G401 (cell line): ENCODE data around the gene ASMTL. TPM values are rescaled to one million over a fixed set of nuclear protein-coding genes. Genes with fewer than 3 reads are reported as not detected.
"Not testable (repeated sequence)": the region's sequence is repeated elsewhere in the genome, so short reads cannot be mapped to it uniquely, and the experiment has no call there.

Experiments
- DNase-seq: peaks from one replicate; pipeline ENCODE4 v3.0.0-alpha.2; 2015; ENCODE audit warnings: low spot score
- in situ Hi-C: cut with HindIII; loops from 2 replicates; pipeline ENCODE4 v1.10.0; 2016; ENCODE audit warnings: low sequenced_read_pairs, mixed read lengths
- total RNA-seq: library from RNA; depleted of rRNA; stranded (reverse); fragments of >200 nt; shearing (Covaris generic); gene quantifications from 2 replicates; pipeline ENCODE4 v1.2.3, GENCODE V29; 2014

The ASMTL gene
- total RNA-seq, 1 experiment from 2014 or later = 214 TPM

DNA sequence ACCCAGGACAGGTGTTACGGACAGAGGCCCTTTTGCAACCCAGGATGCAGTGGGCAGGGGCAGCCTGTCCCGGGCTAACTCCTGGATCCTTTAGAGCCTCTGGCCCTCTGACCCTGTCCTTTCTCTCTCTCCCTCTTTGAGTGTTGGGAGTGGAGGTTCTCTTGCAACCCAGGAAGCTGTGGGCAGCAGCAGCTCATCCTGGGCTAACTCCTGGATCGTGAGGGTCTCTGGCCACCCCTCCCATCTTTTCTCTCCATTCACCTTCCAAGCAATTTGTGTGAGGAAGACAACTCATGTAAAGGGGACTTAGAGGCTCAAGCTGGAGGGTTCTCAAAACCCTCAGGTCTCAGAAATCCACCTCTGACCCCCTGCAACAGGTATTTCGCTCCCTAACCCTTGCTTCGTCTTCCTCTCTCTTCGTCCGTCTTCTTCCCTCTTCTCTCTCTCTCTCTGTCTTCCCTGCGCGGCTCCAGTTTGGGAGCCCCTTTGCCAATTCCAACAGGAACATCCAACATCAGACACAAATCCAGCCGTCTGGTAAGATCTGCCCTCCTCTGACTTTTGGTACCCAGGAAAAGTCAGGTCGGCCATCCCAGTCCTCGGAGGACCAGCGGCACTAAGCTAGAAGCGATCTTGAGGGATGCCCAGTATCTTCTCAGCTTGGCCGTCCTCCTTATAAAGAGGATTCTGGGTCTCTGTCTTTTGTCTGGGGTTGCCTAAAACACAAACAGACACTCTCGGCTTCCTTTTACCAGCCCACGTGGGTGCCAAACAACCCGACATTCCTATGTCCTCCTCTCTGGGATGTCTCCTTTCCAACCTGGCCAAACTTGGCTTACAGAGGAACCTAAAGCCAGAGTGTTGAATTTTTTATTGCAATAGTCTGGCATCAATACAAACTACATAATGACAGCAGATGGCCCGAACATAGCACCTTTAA is 7.9 kb downstream of the ASMTL start:
- in situ Hi-C loops = no loop called here
- no peak for DNase-seq

GRCh38 chrX:1443496-1444075 is 9.1 kb downstream of the ASMTL start:
- DNase-seq = no peak
- in situ Hi-C loops = no loop called here

DNA sequence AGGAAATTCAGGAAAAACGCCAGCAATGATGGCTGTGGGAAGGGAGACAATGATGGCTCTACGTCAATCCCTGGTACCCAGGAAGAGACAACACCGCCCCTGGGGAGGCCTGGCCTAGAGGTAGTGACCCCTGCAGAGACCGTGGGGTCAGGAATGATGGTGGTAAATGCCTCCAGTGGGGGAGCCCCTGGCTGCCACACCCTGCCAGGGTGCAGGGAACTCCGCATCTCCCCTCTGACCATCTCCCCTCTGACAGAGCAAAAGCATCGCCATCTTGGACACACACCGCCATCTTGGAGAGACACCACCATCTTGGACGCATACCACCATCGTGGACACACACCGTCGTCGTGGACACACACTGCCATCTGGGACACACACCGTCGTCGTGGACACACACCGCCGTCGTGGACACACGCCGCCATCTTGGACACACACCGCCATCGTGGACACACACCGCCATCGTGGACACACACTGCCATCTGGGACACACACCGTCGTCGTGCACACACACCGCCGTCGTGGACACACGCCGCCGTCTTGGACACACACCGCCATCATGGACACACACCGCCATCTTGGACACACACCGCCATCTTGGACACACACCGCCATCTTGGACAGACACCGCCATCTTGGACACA is 9.9 kb downstream of the ASMTL start:
- no peak for DNase-seq
- in situ Hi-C loops = no loop called here

DNA sequence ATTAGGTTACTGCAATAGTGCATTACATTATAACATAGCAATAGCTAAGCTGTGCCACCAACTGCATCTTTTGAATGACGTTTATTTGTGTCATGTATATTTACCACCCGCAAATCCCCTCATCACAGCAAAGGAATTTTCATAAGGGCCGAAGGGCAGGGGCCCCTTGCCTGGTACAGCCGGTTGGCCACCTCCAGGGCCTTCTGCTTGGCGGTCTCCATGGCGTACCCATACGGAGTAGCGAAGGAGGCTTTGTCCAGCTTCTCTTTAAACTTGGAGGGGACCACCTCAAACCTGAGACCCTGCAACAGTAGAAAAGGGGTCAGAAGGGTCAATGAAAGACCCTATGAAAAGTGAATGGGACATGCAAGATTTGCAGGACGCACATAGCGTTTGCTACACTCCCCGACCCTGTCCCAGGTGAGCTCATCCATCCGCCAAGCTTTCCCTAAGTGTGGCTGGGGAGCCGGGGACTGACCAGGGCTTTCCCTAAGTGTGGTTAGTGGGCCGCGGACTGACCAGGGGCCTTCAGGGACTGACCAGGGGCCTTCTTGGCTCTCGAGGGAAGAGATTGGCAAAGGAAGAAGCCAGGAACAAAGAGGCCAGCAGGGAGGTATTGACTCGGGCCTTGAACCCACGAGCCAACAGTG is 10.6 kb downstream of the ASMTL start:
- no peak for DNase-seq
- in situ Hi-C loops = no loop called here

GRCh38 chrX:1440506-1440905 is 12.2 kb downstream of the ASMTL start:
- in situ Hi-C loops = no loop called here
- no peak for DNase-seq

DNA sequence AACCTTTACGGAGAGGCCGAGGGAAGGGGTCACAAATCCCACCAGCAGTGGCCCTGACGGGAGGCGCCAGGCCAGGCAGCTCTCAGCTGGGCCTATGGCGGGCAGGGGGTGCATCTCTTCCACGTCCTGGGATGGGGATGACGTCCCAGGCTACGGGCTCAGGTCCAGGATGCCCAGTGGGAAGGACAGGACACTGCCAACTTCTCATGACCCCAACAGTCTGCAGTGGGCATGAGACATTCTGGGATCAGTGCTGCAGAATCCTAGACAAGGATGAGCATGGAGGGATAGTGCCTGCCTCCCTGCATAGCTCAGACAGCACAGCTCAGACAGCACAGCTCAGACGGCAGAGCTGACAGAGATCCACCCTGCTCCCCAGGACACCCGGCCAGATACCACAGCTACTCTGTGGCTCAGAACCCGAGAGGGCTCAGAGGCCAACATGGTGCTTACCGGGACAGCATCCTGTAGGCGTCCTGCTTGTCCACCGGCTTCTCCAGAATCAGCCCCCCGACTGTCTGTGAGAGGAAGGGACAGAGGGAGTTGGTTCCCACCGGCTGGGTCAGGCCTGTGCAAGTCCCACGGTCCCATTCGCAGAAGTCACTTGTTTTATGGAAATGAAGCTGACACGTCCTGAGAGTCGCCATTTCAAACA is 17.3 kb downstream of the ASMTL start:
- in situ Hi-C loops = no loop called here
- DNase-seq = no peak

GRCh38 chrX:1434871-1435240 is 17.9 kb downstream of the ASMTL start:
- DNase-seq = no peak
- in situ Hi-C loops = no loop called here

DNA sequence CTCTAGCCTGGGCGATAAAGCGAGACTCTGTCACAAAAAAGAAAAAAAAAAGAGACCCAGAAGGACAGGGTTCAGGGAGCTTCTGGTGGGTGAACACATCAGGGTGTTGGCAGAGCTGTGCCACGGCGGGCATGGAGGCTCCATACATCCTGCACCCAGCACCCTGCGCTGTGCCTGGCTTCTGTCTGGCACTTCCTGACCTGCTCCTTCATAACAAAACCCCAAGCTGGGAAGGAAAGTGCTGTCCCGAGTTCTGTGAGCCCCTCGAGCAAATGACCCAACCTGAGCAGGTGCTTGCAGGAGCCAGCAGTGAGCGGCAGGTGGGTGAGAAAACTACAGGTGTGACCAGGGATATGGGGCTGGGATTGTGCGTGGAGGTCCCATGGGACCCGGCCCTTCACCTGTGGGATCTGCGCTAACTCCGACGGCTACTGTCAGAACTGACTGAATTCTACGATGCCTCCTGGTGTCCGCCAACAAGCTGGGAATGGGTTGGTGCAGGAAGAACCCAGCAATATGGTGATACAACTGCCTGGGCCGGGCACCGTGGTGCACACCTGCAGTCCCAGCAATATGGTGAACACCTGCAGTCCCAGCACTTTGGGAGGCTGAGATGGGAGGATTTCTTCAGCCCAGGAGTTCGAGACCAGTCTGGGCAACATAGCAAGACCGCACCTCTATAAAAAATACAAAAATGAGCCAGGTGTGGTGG is 18.9 kb downstream of the ASMTL start:
- no peak for DNase-seq
- in situ Hi-C loops = no loop called here

GRCh38 chrX:1430451-1430850 is 22.3 kb downstream of the ASMTL start:
- DNase-seq = no peak
- in situ Hi-C loops = no loop called here

DNA sequence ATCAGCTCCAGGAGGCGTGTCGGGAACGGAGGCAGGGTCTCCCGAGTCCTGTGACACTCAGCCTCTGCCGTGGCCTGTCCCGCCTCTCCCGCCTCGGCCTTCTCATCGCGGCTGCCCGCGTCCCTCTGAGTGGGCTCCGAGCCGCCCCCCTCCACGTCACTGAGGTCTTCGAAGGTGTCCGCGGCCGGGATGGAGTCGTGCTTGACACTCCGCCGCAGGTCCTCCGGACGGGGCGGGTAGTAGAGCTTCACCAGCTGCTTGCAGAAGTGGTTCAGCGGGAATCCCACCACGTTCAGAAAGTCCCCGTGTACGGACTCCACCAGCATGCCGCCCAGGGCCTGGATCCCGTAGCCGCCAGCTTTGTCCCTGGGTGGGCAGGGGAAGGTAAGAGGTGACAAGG is 25.0 kb downstream of the ASMTL start:
- in situ Hi-C loops = no loop called here
- DNase-seq = no peak

DNA sequence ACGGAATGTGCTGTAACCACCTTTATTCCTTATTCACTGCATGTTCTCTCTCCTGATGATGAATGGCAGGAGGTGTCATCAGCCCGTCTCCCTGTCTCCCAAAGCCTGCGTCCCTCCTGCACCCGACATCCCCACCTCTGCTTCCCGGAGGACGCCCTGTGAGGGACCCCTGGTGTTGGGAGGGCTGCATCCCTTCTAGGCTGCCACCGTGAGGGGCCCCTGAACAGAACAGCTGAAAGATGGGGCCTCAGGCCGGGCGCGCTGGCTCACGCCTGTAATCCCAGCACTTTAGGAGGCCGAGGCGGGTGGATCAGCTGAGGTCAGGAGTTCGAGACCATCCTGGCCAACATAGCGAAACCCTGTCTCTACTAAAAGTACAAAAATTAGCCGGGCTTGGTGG is 26.4 kb downstream of the ASMTL start:
- in situ Hi-C loops, DNase-seq: not testable (repeated sequence)

GRCh38 chrX:1425381-1425780 is 27.3 kb downstream of the ASMTL start:
- DNase-seq = no peak
- in situ Hi-C loops = no loop called here

GRCh38 chrX:1424147-1424851 is 28.4 kb downstream of the ASMTL start:
- no peak for DNase-seq
- in situ Hi-C loops = no loop called here

GRCh38 chrX:1423215-1423614 is 29.5 kb downstream of the ASMTL start:
- DNase-seq = no peak
- in situ Hi-C loops = no loop called here

- no peak for DNase-seq
- in situ Hi-C loops = no loop called here
These were observed 30.6 kb downstream of the ASMTL start for GRCh38 chrX:1422135-1422465.

DNA sequence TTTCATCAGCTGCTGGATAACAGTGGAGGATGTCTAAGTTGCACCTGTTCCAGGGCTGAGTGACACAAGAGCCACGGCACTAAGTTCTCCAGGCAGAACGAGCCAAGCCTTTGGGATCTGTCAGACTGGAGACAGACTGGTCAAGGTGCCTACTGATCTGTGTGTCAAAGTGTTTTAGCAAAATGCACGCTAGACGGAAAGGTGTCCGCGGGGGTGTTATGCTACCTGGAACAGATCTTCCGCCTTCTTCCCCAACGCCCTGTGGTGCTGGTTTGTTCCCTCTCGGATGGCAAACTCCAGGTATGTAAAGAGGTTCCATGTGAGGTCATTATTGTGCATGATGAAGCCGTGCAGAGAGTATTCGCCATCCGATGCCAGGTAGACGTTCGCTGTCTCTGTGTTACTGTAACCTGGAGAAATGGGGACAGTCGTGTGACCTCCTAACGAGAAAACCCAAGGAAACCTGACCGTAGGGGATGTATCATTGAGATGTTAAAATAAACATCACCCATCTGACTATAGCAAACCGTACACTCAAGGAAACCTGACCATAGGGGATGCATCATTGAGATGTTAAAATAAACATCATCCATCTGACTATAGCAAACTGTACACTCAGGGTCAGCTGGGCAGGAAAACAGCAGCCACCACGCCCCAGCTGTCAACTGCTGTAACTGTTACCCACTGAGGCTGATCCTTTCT is 31.1 kb downstream of the ASMTL start:
- in situ Hi-C loops = no loop called here
- no peak for DNase-seq

- in situ Hi-C loops = no loop called here
- DNase-seq = no peak
These were observed 32.3 kb downstream of the ASMTL start for GRCh38 chrX:1420371-1420770.
